ENCODE results near the gene TP73. TPM values are rescaled to one million over a fixed set of nuclear protein-coding genes. Genes with fewer than 3 reads are reported as not detected.

The TP73 gene
- total RNA-seq, 1 donor from 2014 or later = 0.05 TPM

GRCh38 chr1:3628445-3628844 is 23.9 kb upstream of the TP73 start:
- no peak overlapping the region for H3K27ac Mint-ChIP-seq (ENCODE audit: unreplicated experiment)
- H3K4me1 Mint-ChIP-seq (ENCODE audit: low read depth) = peaks cover 17% of the 10 kb centered on the region
- peaks cover 12% of the 10 kb centered on the region for H3K36me3 Mint-ChIP-seq (ENCODE audit: low read depth)
- no peaks in the 10 kb centered on the region for H3K9me3 Mint-ChIP-seq (ENCODE audit: low read depth)
- H3K4me3 Mint-ChIP-seq (ENCODE audit: unreplicated experiment) = no peak overlapping the region
- no peaks in the 10 kb centered on the region for H3K27me3 Mint-ChIP-seq (ENCODE audit: low read depth)
- no peak for DNase-seq (ENCODE audit: low spot score)
- TF ChIP-seq CTCF (IDR thresholded peaks at IDR 0.05) = no peak

GRCh38 chr1:3629561-3630160 is 22.7 kb upstream of the TP73 start:
- peak; percentile 62 for DNase-seq (ENCODE audit: low spot score)
- H3K27me3 Mint-ChIP-seq (ENCODE audit: low read depth) = no peaks in the 10 kb centered on the region
- peaks cover 9% of the 10 kb centered on the region for H3K4me1 Mint-ChIP-seq (ENCODE audit: low read depth)
- H3K4me3 Mint-ChIP-seq (ENCODE audit: unreplicated experiment) = no peak overlapping the region
- peaks cover 16% of the 10 kb centered on the region for H3K36me3 Mint-ChIP-seq (ENCODE audit: low read depth)
- H3K27ac Mint-ChIP-seq (ENCODE audit: unreplicated experiment) = no peak overlapping the region
- TF ChIP-seq CTCF (IDR thresholded peaks at IDR 0.05) = no peak
- no peaks in the 10 kb centered on the region for H3K9me3 Mint-ChIP-seq (ENCODE audit: low read depth)

GRCh38 chr1:3630161-3630611 is 22.1 kb upstream of the TP73 start:
- TF ChIP-seq CTCF (IDR thresholded peaks at IDR 0.05) = no peak
- Mint-ChIP-seq H3K4me3 (ENCODE audit: unreplicated experiment) (no peak overlapping the region), H3K27me3 (ENCODE audit: low read depth) (no peaks in the 10 kb centered on the region), H3K27ac (ENCODE audit: unreplicated experiment) (no peak overlapping the region), H3K36me3 (ENCODE audit: low read depth) (peaks cover 16% of the 10 kb centered on the region), H3K4me1 (ENCODE audit: low read depth) (peaks cover 9% of the 10 kb centered on the region), H3K9me3 (ENCODE audit: low read depth) (no peaks in the 10 kb centered on the region)
- DNase-seq (ENCODE audit: low spot score) = peak; percentile 85

- DNase-seq (ENCODE audit: low spot score) = peak; percentile 52
- peaks cover 5% of the 10 kb centered on the region for H3K4me1 Mint-ChIP-seq (ENCODE audit: low read depth)
- peaks cover 20% of the 10 kb centered on the region for H3K36me3 Mint-ChIP-seq (ENCODE audit: low read depth)
- no peak for TF ChIP-seq CTCF (IDR thresholded peaks at IDR 0.05)
- no peak overlapping the region for H3K4me3 Mint-ChIP-seq (ENCODE audit: unreplicated experiment)
- no peaks in the 10 kb centered on the region for H3K9me3 Mint-ChIP-seq (ENCODE audit: low read depth)
- no peak overlapping the region for H3K27ac Mint-ChIP-seq (ENCODE audit: unreplicated experiment)
- H3K27me3 Mint-ChIP-seq (ENCODE audit: low read depth) = no peaks in the 10 kb centered on the region
These were observed 21.4 kb upstream of the TP73 start for GRCh38 chr1:3630914-3631313.

GRCh38 chr1:3631320-3632260 is 20.7 kb upstream of the TP73 start:
- Mint-ChIP-seq H3K4me3 (ENCODE audit: unreplicated experiment) (no peak overlapping the region), H3K27ac (ENCODE audit: unreplicated experiment) (no peak overlapping the region), H3K27me3 (ENCODE audit: low read depth) (no peaks in the 10 kb centered on the region), H3K4me1 (ENCODE audit: low read depth) (no peaks in the 10 kb centered on the region), H3K9me3 (ENCODE audit: low read depth) (no peaks in the 10 kb centered on the region), H3K36me3 (ENCODE audit: low read depth) (peaks cover 24% of the 10 kb centered on the region)
- peak; percentile 86 for DNase-seq (ENCODE audit: low spot score)
- no peak for TF ChIP-seq CTCF (IDR thresholded peaks at IDR 0.05)
